Ectodermal cell (in vitro differentiated cells): Measurements from ENCODE around the gene SPRY2.

Experiments
- H3K27ac ChIP-seq: 2 replicates; pipeline ENCODE4 v1.7.0; 2013; ENCODE audit warnings: mild to moderate bottlenecking, low read depth, low read length; ENCODE audit not compliant: insufficient read depth, poor library complexity, severe bottlenecking
- H3K27me3 ChIP-seq: 2 replicates; pipeline ENCODE4 v1.7.0; 2013; ENCODE audit warnings: mild to moderate bottlenecking, low read length; ENCODE audit not compliant: insufficient read depth, control insufficient read depth, poor library complexity, severe bottlenecking
- H3K36me3 ChIP-seq: one replicate; pipeline ENCODE4 v1.7.0; 2013; ENCODE audit warnings: low read length; ENCODE audit not compliant: control insufficient read depth, insufficient read depth
- H3K4me1 ChIP-seq: one replicate; pipeline ENCODE4 v1.7.0; 2013; ENCODE audit warnings: low read length; ENCODE audit not compliant: control insufficient read depth, insufficient read depth
- H3K4me3 ChIP-seq: 2 replicates; pipeline ENCODE4 v1.7.0; 2013; ENCODE audit warnings: low read depth, low read length, control low read depth; ENCODE audit not compliant: insufficient read depth
- H3K9me3 ChIP-seq: 2 replicates; pipeline ENCODE4 v1.7.0; 2013; ENCODE audit warnings: mild to moderate bottlenecking, low read length, moderate library complexity; ENCODE audit not compliant: control insufficient read depth
- WGBS, 2 experiments: methylation state at CpG; one replicate each; pipeline ENCODE4 v1.1.7; 2013; ENCODE audit warnings: missing lambda C conversion rate in 2 of 2; 5-methylcytosine and 5-hydroxymethylcytosine counted together

SPRY2 gene

DNA sequence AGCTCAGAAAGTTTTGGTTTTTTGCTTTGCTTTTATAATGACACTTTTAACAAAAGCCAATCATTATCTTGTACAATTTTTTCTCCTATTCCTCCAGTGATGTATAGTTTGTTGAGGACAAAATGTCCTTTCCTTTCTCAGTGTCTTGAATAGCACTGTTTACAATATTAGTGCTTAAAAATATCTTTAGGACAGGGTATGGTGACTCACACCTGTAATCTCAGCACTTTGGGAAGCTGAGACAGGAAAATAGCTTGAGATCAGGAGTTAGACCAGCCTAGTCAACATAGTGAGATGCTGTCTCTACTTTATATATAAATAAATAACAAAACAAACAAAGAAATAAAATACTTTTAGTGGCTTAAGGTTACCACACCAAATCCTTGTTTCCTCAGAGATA lies 41.9 kb downstream of the SPRY2 start:
- Histone ChIP-seq H3K4me1 (no peaks in the 10 kb centered on the region), H3K27me3 (no peaks in the 10 kb centered on the region), H3K4me3 (no peak overlapping the region), H3K27ac (no peak overlapping the region), H3K9me3 (no peaks in the 10 kb centered on the region), H3K36me3 (no peaks in the 10 kb centered on the region)

DNA sequence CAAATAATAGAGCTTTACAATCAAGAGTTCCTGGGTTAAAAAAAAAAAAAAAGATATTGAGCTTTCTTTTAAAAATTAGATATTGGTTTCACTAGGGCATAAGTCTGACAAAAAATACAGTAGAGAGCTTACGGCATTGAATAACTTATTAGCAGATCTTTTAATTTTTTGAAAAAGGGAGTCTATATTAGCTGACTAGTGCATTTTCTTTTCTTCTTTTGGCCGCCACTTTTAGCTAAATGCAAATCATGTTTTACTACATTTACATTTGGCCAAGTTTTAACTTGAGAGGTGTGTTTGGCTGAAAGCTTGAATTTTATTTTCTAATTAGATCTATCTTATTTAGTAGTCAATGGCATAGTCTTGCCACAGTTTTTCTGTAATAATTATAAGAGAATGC lies 43.4 kb downstream of the SPRY2 start:
- H3K27me3 ChIP-seq, result no peaks in the 10 kb centered on the region
- no peaks in the 10 kb centered on the region for H3K4me1 ChIP-seq
- no peaks in the 10 kb centered on the region for H3K9me3 ChIP-seq
- no peak overlapping the region for H3K27ac ChIP-seq
- WGBS, 2 experiments, result 88 to 100% methylated on average over 1 of the region's 2 CpGs
- H3K4me3 ChIP-seq, result no peak overlapping the region
- no peaks in the 10 kb centered on the region for H3K36me3 ChIP-seq

DNA sequence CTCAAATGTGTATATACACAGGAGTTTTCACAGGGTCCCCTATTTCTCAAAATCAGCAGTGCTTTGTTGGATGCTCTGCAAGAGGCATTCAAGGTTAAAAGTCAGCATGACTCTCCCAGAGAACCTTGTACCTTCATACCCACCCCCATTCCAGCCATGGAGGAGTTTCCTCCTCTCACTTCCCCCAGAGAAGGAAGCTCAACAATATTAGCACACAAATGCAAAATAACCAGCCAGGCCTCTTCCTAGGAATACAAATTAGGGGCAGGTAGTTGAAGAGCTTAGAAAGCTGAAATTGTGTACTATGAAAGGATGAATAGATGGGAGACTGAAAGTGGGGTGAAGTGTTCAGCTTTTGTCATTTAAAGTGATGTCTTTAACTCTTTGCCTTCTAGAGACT lies 43.8 kb downstream of the SPRY2 start:
- no peak overlapping the region for H3K4me3 ChIP-seq
- no peaks in the 10 kb centered on the region for H3K9me3 ChIP-seq
- no peaks in the 10 kb centered on the region for H3K36me3 ChIP-seq
- H3K27ac ChIP-seq, result no peak overlapping the region
- no peaks in the 10 kb centered on the region for H3K27me3 ChIP-seq
- H3K4me1 ChIP-seq, result no peaks in the 10 kb centered on the region

DNA sequence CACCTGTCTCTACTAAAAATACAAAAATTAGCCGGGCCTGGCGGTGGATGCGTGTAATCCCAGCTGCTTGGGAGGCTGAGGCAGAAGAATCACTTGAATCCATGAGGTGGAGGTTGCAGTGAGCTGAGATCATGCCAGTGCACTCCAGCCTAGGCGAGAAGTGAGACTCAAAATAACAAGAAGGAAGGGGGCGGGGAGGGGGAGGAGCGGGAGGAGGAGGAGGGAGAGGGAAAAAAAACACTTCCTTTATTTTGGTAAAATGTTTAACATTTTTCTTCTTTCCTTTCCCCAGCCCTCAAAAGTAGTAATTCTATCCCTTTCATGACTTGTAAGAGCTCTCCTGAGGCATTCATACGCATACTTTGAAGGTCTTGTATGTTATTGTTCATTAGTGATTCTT lies 44.3 kb downstream of the SPRY2 start:
- no peaks in the 10 kb centered on the region for H3K36me3 ChIP-seq
- WGBS, 2 experiments, result 26 to 40% methylated on average over 4 of the region's 7 CpGs

DNA sequence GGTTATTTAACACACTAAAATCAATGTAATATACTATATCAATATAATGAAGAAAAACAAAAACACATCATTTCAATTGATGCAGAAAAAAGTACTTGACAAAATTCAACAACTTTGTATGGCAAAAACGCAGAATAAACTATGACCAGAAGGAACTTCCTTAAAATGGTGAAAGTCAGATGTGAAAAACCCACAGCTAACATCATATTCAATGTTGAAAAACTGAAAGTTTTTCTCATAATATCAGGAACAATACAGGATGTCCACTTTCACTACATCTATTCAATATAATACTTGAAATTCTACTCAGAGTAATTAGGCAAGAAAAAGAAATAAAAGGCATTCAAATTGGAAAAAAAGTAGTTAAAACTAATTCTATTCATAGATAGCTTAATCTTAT lies 50.3 kb downstream of the SPRY2 start:
- Histone ChIP-seq H3K27me3 (no peaks in the 10 kb centered on the region), H3K36me3 (no peaks in the 10 kb centered on the region), H3K9me3 (no peaks in the 10 kb centered on the region), H3K4me1 (no peaks in the 10 kb centered on the region), H3K27ac (no peak overlapping the region), H3K4me3 (no peak overlapping the region)
- WGBS, 2 experiments, result 94 to 100% methylated on average over 1 of the region's 1 CpG

More for the DNA sequence above, 44.3 kb downstream of the SPRY2 start:
- no peaks in the 10 kb centered on the region for H3K9me3 ChIP-seq
- no peaks in the 10 kb centered on the region for H3K27me3 ChIP-seq
- H3K4me3 ChIP-seq, result no peak overlapping the region
- no peaks in the 10 kb centered on the region for H3K4me1 ChIP-seq
- no peak overlapping the region for H3K27ac ChIP-seq
